ENCODE measurements around the gene ZBP1. TPM values are rescaled to one million over a fixed set of nuclear protein-coding genes. Genes with fewer than 3 reads are reported as not detected.

Gene ZBP1
- total RNA-seq, 6 donors from 2014 or later, result 3.2 to 9.4 (median 4.8) TPM

GRCh38 chr20:57558614-57559288 is 61.5 kb downstream of the ZBP1 start:
- no peaks in the 10 kb centered on the region for H3K9me3 ChIP-seq
- H3K27ac ChIP-seq, result no peak overlapping the region
- H3K4me1 ChIP-seq, result no peaks in the 10 kb centered on the region
- no peak for DNase-seq
- ATAC-seq (ENCODE audit: low FRiP score in 2 of 2), result no peak
- H3K4me3 ChIP-seq, result no peak overlapping the region
- no peaks in the 10 kb centered on the region for H3K36me3 ChIP-seq
- H3K27me3 ChIP-seq, result no peaks in the 10 kb centered on the region
- no peak for TF ChIP-seq CTCF (IDR thresholded peaks at IDR 0.05)
- TF ChIP-seq POLR2A (IDR thresholded peaks at IDR 0.05), result no peak
- 75 to 76% methylated on average over 14 to 15 of the region's 15 CpGs for WGBS, 2 donors

GRCh38 chr20:57557926-57558613 is 62.2 kb downstream of the ZBP1 start:
- TF ChIP-seq CTCF (IDR thresholded peaks at IDR 0.05), result no peak
- no peak for TF ChIP-seq EP300 (IDR thresholded peaks at IDR 0.05)
- no peak for TF ChIP-seq POLR2A (IDR thresholded peaks at IDR 0.05)
- no peak for TF ChIP-seq POLR2AphosphoS5 (IDR thresholded peaks at IDR 0.05)
- no peaks in the 10 kb centered on the region for H3K36me3 ChIP-seq
- H3K9me3 ChIP-seq, result no peaks in the 10 kb centered on the region
- no peak overlapping the region for H3K4me3 ChIP-seq
- H3K27ac ChIP-seq, result no peak overlapping the region
- H3K4me1 ChIP-seq, result no peaks in the 10 kb centered on the region
- no peaks in the 10 kb centered on the region for H3K27me3 ChIP-seq
- 77% methylated on average over 9 of the region's 9 CpGs for WGBS, 2 donors
- ATAC-seq (ENCODE audit: low FRiP score in 2 of 2) (no peak), DNase-seq (no peak)

- Histone ChIP-seq H3K27me3 (no peaks in the 10 kb centered on the region), H3K4me1 (no peaks in the 10 kb centered on the region), H3K9me3 (no peaks in the 10 kb centered on the region), H3K27ac (no peak overlapping the region), H3K4me3 (no peak overlapping the region), H3K36me3 (no peaks in the 10 kb centered on the region)
- 77 to 100% methylated on average over 1 to 3 of the region's 3 CpGs for WGBS, 2 donors
- TF ChIP-seq POLR2AphosphoS5 (IDR thresholded peaks at IDR 0.05) (no peak), EP300 (IDR thresholded peaks at IDR 0.05) (no peak), POLR2A (IDR thresholded peaks at IDR 0.05) (no peak), CTCF (IDR thresholded peaks at IDR 0.05) (no peak)
- DNase-seq (no peak), ATAC-seq (ENCODE audit: low FRiP score in 2 of 2) (no peak)
Measured at GRCh38 chr20:57556980-57557274, 63.3 kb downstream of the ZBP1 start.

GRCh38 chr20:57555457-57556184 is 64.6 kb downstream of the ZBP1 start:
- ATAC-seq (ENCODE audit: low FRiP score in 2 of 2) (no peak), DNase-seq (no peak)
- Histone ChIP-seq H3K4me3 (no peak overlapping the region), H3K9me3 (no peaks in the 10 kb centered on the region), H3K27me3 (no peaks in the 10 kb centered on the region), H3K4me1 (no peaks in the 10 kb centered on the region), H3K27ac (no peak overlapping the region), H3K36me3 (no peaks in the 10 kb centered on the region)
- TF ChIP-seq POLR2AphosphoS5 (IDR thresholded peaks at IDR 0.05), result no peak
- TF ChIP-seq CTCF (IDR thresholded peaks at IDR 0.05), result no peak
- no peak for TF ChIP-seq POLR2A (IDR thresholded peaks at IDR 0.05)
- no peak for TF ChIP-seq EP300 (IDR thresholded peaks at IDR 0.05)
- WGBS, 2 donors, result 64 to 70% methylated on average over 11 of the region's 11 CpGs

Other genes with a start within 250 kb of the ZBP1 start
- 10 to 100 TPM; 14.7 to 27.5 (median 22.3) TPM for gene RBM38, start 229.0 kb downstream of the ZBP1 start, total RNA-seq
- gene CTCFL, start 95.3 kb downstream of the ZBP1 start, total RNA-seq, result under 1 TPM in 3 of 6 donors, not detected in 3; 0.11 to 0.17 (median 0.14) TPM
- 1 to 10 TPM in 1 of 6 donors, under 1 TPM in 2, not detected in 3; 0.23 to 1.3 (median 0.51) TPM for gene PCK1, start 59.3 kb downstream of the ZBP1 start, total RNA-seq
- 10 to 100 TPM in 5 of 6 donors, 1 to 10 TPM in 1; 2.1 to 60.9 (median 17.6) TPM for gene PMEPA1, start 89.6 kb upstream of the ZBP1 start, total RNA-seq

All from upper lobe of left lung (tissue), 6 donors.